Measurements from ENCODE around the gene ALOX12B. TPM values are rescaled to one million over a fixed set of nuclear protein-coding genes. Genes with fewer than 3 reads are reported as not detected.

Gene ALOX12B
- total and polyA plus RNA-seq, 2 of the 13 experiments (the other 11 are each of a cell fraction or from before 2014, with no cell fraction given) = 0.13 TPM; not detected in 1

GRCh38 chr17:8056232-8056975, 31.1 kb downstream of the ALOX12B start (continued):
- TF ChIP-seq ZNF275 (CRISPR knock-in tag; IDR thresholded peaks at IDR 0.05; ENCODE audit: borderline replicate concordance) (no peak; the same call in 1 of the 2 replicates), BCL3 (CRISPR knock-in tag; IDR thresholded peaks at IDR 0.05) (no peak), ZFP37 (CRISPR knock-in tag; IDR thresholded peaks at IDR 0.05; ENCODE audit: borderline replicate concordance) (peak; percentile 36; the same call in 1 of the 2 replicates), ZHX2 (IDR thresholded peaks at IDR 0.05; ENCODE audit: low read depth) (0 out of 2 replicates have a peak, but pooled peaks have one; percentile 33), ZHX2 (CRISPR knock-in tag; IDR thresholded peaks at IDR 0.05; ENCODE audit: borderline replicate concordance) (no peak), BRD4 (CRISPR knock-in tag; IDR thresholded peaks at IDR 0.05) (no peak), SMARCE1 (IDR thresholded peaks at IDR 0.05; ENCODE audit: borderline replicate concordance) (no peak), ZNF124 (CRISPR knock-in tag; IDR thresholded peaks at IDR 0.05) (0 out of 2 replicates have a peak, but pooled peaks have one; percentile 36), CENPBD1 (CRISPR knock-in tag; IDR thresholded peaks at IDR 0.05; ENCODE audit: borderline replicate concordance, low read depth) (no peak), AHDC1 (CRISPR knock-in tag; IDR thresholded peaks at IDR 0.05; ENCODE audit: borderline replicate concordance) (0 out of 2 replicates have a peak, but pooled peaks have one; percentile 36), ZNF747 (CRISPR knock-in tag; IDR thresholded peaks at IDR 0.05; ENCODE audit: borderline replicate concordance) (peak; percentile 70; the same call in 1 of the 2 replicates), ZNF44 (CRISPR knock-in tag; IDR thresholded peaks at IDR 0.05) (no peak)

All from HepG2 (cell line).